Sigmoid colon (tissue), 7 donors: ENCODE results near the gene MEAF6. TPM values are rescaled to one million over a fixed set of nuclear protein-coding genes. Genes with fewer than 3 reads are reported as not detected.

Experiments
- DNase-seq: peaks from one replicate; pipeline ENCODE4 v3.0.0-alpha.2; 2019
- H3K27ac ChIP-seq, 4 donors: fragments of 200-600 bp; sonication (generic); one replicate each; pipeline ENCODE4 v1.5.1; 2016 to 2019; ENCODE audit warnings: mild to moderate bottlenecking in 1 of 4
- H3K27me3 ChIP-seq, 3 donors: fragments of 200-600 bp; sonication (generic); one replicate each; pipeline ENCODE4 v1.5.1; 2019; ENCODE audit warnings: mild to moderate bottlenecking in 1 of 3
- H3K36me3 ChIP-seq, 4 donors: fragments of 200-600 bp; sonication (generic); one replicate each; pipeline ENCODE4 v1.5.1; 2016 to 2019
- H3K4me1 ChIP-seq, 4 donors: fragments of 200-600 bp; sonication (generic); one replicate each; pipeline ENCODE4 v1.5.1; 2017 to 2019
- H3K4me3 ChIP-seq, 4 donors: fragments of 200-600 bp; sonication (generic); one replicate each; pipeline ENCODE4 v1.5.1; 2017 to 2019; ENCODE audit warnings: mild to moderate bottlenecking in 2 of 4, moderate library complexity in 1 of 4
- H3K9me3 ChIP-seq, 4 donors: fragments of 200-600 bp in 3 of 4; sonication (generic) in 3 of 4; one replicate each; pipeline versions ENCODE4 v1.5.1 to v1.6.1; 2013 to 2019
- CTCF ChIP-seq, 4 experiments: fragments of 450-650 bp in 3 of 4; fragments of 200-600 bp in 1 of 4; IDR thresholded peaks; one replicate each; pipeline ENCODE4 v1.5.1; 2016 to 2019; ENCODE audit warnings: antibody characterized with exemption in 4 of 4, mild to moderate bottlenecking in 3 of 4, moderate library complexity in 2 of 4
- EP300 ChIP-seq, 4 donors: sonication (generic); formaldehyde crosslinking; IDR thresholded peaks; one replicate each; pipeline ENCODE4 v1.6.1; 2017; ENCODE audit warnings: antibody characterized with exemption in 4 of 4
- POLR2A ChIP-seq, 2 donors: fragments of 450-650 bp; IDR thresholded peaks; one replicate each; pipeline ENCODE4 v1.6.1; 2016; ENCODE audit warnings: antibody characterized with exemption in 2 of 2, mild to moderate bottlenecking in 2 of 2, moderate library complexity in 2 of 2
- POLR2AphosphoS5 ChIP-seq, 4 donors: sonication (generic); formaldehyde crosslinking; IDR thresholded peaks; one replicate each; pipeline ENCODE4 v1.6.1; 2017; ENCODE audit warnings: antibody characterized with exemption in 4 of 4
- WGBS, 2 donors: extraction: QIAGEN DNeasy Blood & Tissue Kit; methylation state at CpG; one replicate each; pipeline ENCODE4 v1.1.7; 2013; 5-methylcytosine and 5-hydroxymethylcytosine counted together
- intact Hi-C: fragments of 100-400 bp; cut with DNase I; formaldehyde crosslinking; loops from one replicate; pipeline ENCODE4 v1.15.1; 2023
- polyA plus RNA-seq, 3 donors: library from polyadenylated mRNA; stranded (reverse); fragments of 200-250 nt; gene quantifications; one replicate each; pipeline ENCODE4 v1.2.3, GENCODE V29; 2013
- total RNA-seq, 4 donors: library from RNA; depleted of rRNA; stranded (reverse); fragments of >200 nt; gene quantifications; one replicate each; pipeline ENCODE4 v1.1.0, GENCODE V29; 2016
- donor health status: healthy with polysubstance abuse.
- donor health status: Bipolar disorder and iron deficiency.
- donor health status: healthy.

MEAF6 gene
- total and polyA plus RNA-seq, 7 donors, result 43.0 to 84.5 (median 64.0) TPM

- no peak for TF ChIP-seq POLR2A (IDR thresholded peaks at IDR 0.05)
- TF ChIP-seq CTCF (IDR thresholded peaks at IDR 0.05), result peak; percentile 95 to 99 (median 98)
- peak in 3 of 4 donors; percentile 14 to 27 (median 15) for TF ChIP-seq POLR2AphosphoS5 (IDR thresholded peaks at IDR 0.05)
- TF ChIP-seq EP300 (IDR thresholded peaks at IDR 0.05), result no peak
- H3K9me3 ChIP-seq, result no peaks in the 10 kb centered on the region
- DNase-seq, result peak; percentile 90
- H3K27ac ChIP-seq, result peak overlapping the region; percentile 72 to 79 (median 76)
- peaks cover 0 to 34% (median 28%) of the 10 kb centered on the region in 4 donors for H3K4me1 ChIP-seq
- no peaks in the 10 kb centered on the region for H3K27me3 ChIP-seq
- intact Hi-C loops, result loop anchor here (1.0 kb wide), 1 partner anchor 32 kb away; no protein-coding TSS in a partner anchor
- 20 to 26% methylated on average over 10 of the region's 10 CpGs for WGBS, 2 donors
- H3K4me3 ChIP-seq, result no peak overlapping the region
- peaks cover 24 to 63% (median 38%) of the 10 kb centered on the region in 4 donors for H3K36me3 ChIP-seq
Measured at GRCh38 chr1:37486680-37487618, 27.6 kb downstream of the MEAF6 start.

- H3K4me1 ChIP-seq, result peaks cover 0 to 34% (median 28%) of the 10 kb centered on the region in 4 donors
- H3K9me3 ChIP-seq, result no peaks in the 10 kb centered on the region
- DNase-seq, result no peak
- no peak for TF ChIP-seq POLR2A (IDR thresholded peaks at IDR 0.05)
- TF ChIP-seq POLR2AphosphoS5 (IDR thresholded peaks at IDR 0.05), result no peak
- no peak for TF ChIP-seq EP300 (IDR thresholded peaks at IDR 0.05)
- TF ChIP-seq CTCF (IDR thresholded peaks at IDR 0.05), result no peak
- peaks cover 20 to 63% (median 42%) of the 10 kb centered on the region in 4 donors for H3K36me3 ChIP-seq
- intact Hi-C loops, result no loop called here
- no peak overlapping the region for H3K4me3 ChIP-seq
- H3K27ac ChIP-seq, result peak overlapping the region; percentile 72 to 79 (median 76)
- WGBS, 2 donors, result 38 to 55% methylated on average over 6 of the region's 6 CpGs
- H3K27me3 ChIP-seq, result no peaks in the 10 kb centered on the region
Measured at GRCh38 chr1:37485902-37486679, 28.5 kb downstream of the MEAF6 start.

- Histone ChIP-seq H3K4me1 (peaks cover 0 to 46% (median 39%) of the 10 kb centered on the region in 4 donors), H3K36me3 (peaks cover 20 to 58% (median 42%) of the 10 kb centered on the region in 4 donors), H3K27ac (peak overlapping the region; percentile 72 to 79 (median 76)), H3K27me3 (no peaks in the 10 kb centered on the region), H3K9me3 (no peaks in the 10 kb centered on the region), H3K4me3 (no peak overlapping the region)
- no peak for TF ChIP-seq POLR2AphosphoS5 (IDR thresholded peaks at IDR 0.05)
- WGBS, 2 donors, result 72 to 81% methylated on average over 7 of the region's 7 CpGs
- intact Hi-C loops, result no loop called here
- DNase-seq, result no peak
Measured at GRCh38 chr1:37484325-37485051, 30.1 kb downstream of the MEAF6 start.

- intact Hi-C loops, result no loop called here
- 83 to 90% methylated on average over 15 of the region's 15 CpGs for WGBS, 2 donors
- Histone ChIP-seq H3K36me3 (peaks cover 20 to 51% (median 42%) of the 10 kb centered on the region in 4 donors), H3K27ac (peak overlapping the region in 3 of 4 donors; percentile 72 to 79 (median 75)), H3K4me3 (no peak overlapping the region), H3K27me3 (no peaks in the 10 kb centered on the region), H3K9me3 (no peaks in the 10 kb centered on the region), H3K4me1 (peaks cover 0 to 53% (median 46%) of the 10 kb centered on the region in 4 donors)
- DNase-seq, result no peak
- no peak for TF ChIP-seq EP300 (IDR thresholded peaks at IDR 0.05)
Measured at GRCh38 chr1:37483785-37484184, 30.8 kb downstream of the MEAF6 start.
